Esophagus muscularis mucosa (tissue), 4 donors: ENCODE measurements around the gene DMRTB1. TPM values are rescaled to one million over a fixed set of nuclear protein-coding genes. Genes with fewer than 3 reads are reported as not detected.

Experiments used
- DNase-seq: peaks from one replicate; pipeline ENCODE4 v3.0.0-alpha.2; 2017; ENCODE audit errors: extremely low spot score
- H3K27ac ChIP-seq, 4 donors: fragments of 200-600 bp; sonication (generic); replicated peaks in 1 of 4; 1 replicate in 3 of 4; 2 replicates in 1 of 4; pipeline ENCODE4 v1.5.1; 2016 to 2019; ENCODE audit warnings: mild to moderate bottlenecking in 1 of 4
- H3K27me3 ChIP-seq, 4 donors: fragments of 200-600 bp; sonication (generic); one replicate each; pipeline versions ENCODE4 v1.5.1 to v1.6.0; 2016 to 2019
- H3K36me3 ChIP-seq, 4 donors: fragments of 200-600 bp; sonication (generic); one replicate each; pipeline ENCODE4 v1.5.1; 2016 to 2019
- H3K4me1 ChIP-seq, 4 donors: fragments of 200-600 bp; sonication (generic); one replicate each; pipeline ENCODE4 v1.5.1; 2016 to 2019
- H3K4me3 ChIP-seq, 4 donors: fragments of 200-600 bp; sonication (generic); 1 replicate in 2 of 4; 2 replicates in 2 of 4; pipeline ENCODE4 v1.5.1; 2016 to 2019; ENCODE audit warnings: mild to moderate bottlenecking in 4 of 4, moderate library complexity in 1 of 4
- H3K9me3 ChIP-seq, 4 donors: fragments of 200-600 bp; sonication (generic); 1 replicate in 3 of 4; 2 replicates in 1 of 4; pipeline ENCODE4 v1.5.1; 2016 to 2019
- CTCF ChIP-seq, 3 experiments: fragments of 200-600 bp in 2 of 3; fragments of 450-650 bp in 1 of 3; sonication (generic) in 2 of 3; IDR thresholded peaks; one replicate each; pipeline ENCODE4 v1.5.1; 2017 to 2019; ENCODE audit warnings: antibody characterized with exemption in 3 of 3, mild to moderate bottlenecking in 2 of 3, moderate library complexity in 1 of 3
- EP300 ChIP-seq: sonication (generic); formaldehyde crosslinking; IDR thresholded peaks from one replicate; pipeline ENCODE4 v1.6.1; 2017; ENCODE audit warnings: antibody characterized with exemption
- POLR2A ChIP-seq: fragments of 450-650 bp; IDR thresholded peaks from one replicate; pipeline ENCODE4 v1.6.1; 2017; ENCODE audit warnings: antibody characterized with exemption, moderate library complexity, mild to moderate bottlenecking, low read depth
- POLR2AphosphoS5 ChIP-seq, 2 donors: sonication (generic); formaldehyde crosslinking; IDR thresholded peaks; one replicate each; pipeline ENCODE4 v1.6.1; 2017; ENCODE audit warnings: antibody characterized with exemption in 2 of 2
- WGBS: methylation state at CpG from one replicate; pipeline ENCODE4 v1.1.5; 2018; 5-methylcytosine and 5-hydroxymethylcytosine counted together
- intact Hi-C: fragments of 100-400 bp; cut with DNase I; formaldehyde crosslinking; loops from one replicate; pipeline ENCODE4 v1.15.1; 2023
- total RNA-seq, 4 donors: library from RNA; depleted of rRNA; stranded (reverse); fragments of >200 nt; gene quantifications; one replicate each; pipeline versions ENCODE4 v1.1.0 to v1.2.1, GENCODE V29; 2016

Gene DMRTB1
- total RNA-seq, 4 donors from 2014 or later, result not detected

- no peak for DNase-seq
- no peak for TF ChIP-seq EP300
- no peak for TF ChIP-seq CTCF (IDR thresholded peaks at IDR 0.05)
- no peak for TF ChIP-seq POLR2A
- no peak for TF ChIP-seq POLR2AphosphoS5 (IDR thresholded peaks at IDR 0.05)
- Histone ChIP-seq H3K9me3 (no peaks in the 10 kb centered on the region), H3K4me3 (no peak overlapping the region), H3K4me1 (no peaks in the 10 kb centered on the region), H3K27ac (no peak overlapping the region), H3K36me3 (no peaks in the 10 kb centered on the region), H3K27me3 (peaks cover 0 to 66% (median 0%) of the 10 kb centered on the region in 4 donors)
- intact Hi-C loops, result no loop called here
- WGBS, result 53% methylated on average over 6 of the region's 9 CpGs
Measured at GRCh38 chr1:53498555-53499131, 39.4 kb downstream of the DMRTB1 start.

GRCh38 chr1:53499257-53500203 is 40.3 kb downstream of the DMRTB1 start:
- no peak overlapping the region for H3K27ac ChIP-seq

GRCh38 chr1:53500204-53501064 is 41.2 kb downstream of the DMRTB1 start:
- intact Hi-C loops, result no loop called here
- TF ChIP-seq EP300 (no peak), POLR2AphosphoS5 (IDR thresholded peaks at IDR 0.05) (no peak), POLR2A (no peak), CTCF (IDR thresholded peaks at IDR 0.05) (no peak)

More at GRCh38 chr1:53499257-53500203, 40.3 kb downstream of the DMRTB1 start:
- TF ChIP-seq CTCF (IDR thresholded peaks at IDR 0.05) (no peak), POLR2A (no peak), EP300 (no peak), POLR2AphosphoS5 (IDR thresholded peaks at IDR 0.05) (no peak)
- H3K9me3 ChIP-seq, result no peaks in the 10 kb centered on the region
- DNase-seq, result no peak
- intact Hi-C loops, result no loop called here
- H3K4me3 ChIP-seq, result no peak overlapping the region
- WGBS, result 90% methylated on average over 19 of the region's 20 CpGs
- no peaks in the 10 kb centered on the region for H3K4me1 ChIP-seq
- no peaks in the 10 kb centered on the region for H3K36me3 ChIP-seq
- H3K27me3 ChIP-seq, result peaks cover 0 to 64% (median 0%) of the 10 kb centered on the region in 4 donors

GRCh38 chr1:53501065-53502005 is 42.1 kb downstream of the DMRTB1 start:
- H3K36me3 ChIP-seq, result no peaks in the 10 kb centered on the region
- no peak overlapping the region for H3K27ac ChIP-seq
- no peak overlapping the region for H3K4me3 ChIP-seq
- 65% methylated on average over 17 of the region's 21 CpGs for WGBS
- H3K9me3 ChIP-seq, result no peaks in the 10 kb centered on the region
- intact Hi-C loops, result no loop called here
- TF ChIP-seq CTCF (IDR thresholded peaks at IDR 0.05) (no peak), EP300 (no peak), POLR2AphosphoS5 (IDR thresholded peaks at IDR 0.05) (no peak), POLR2A (no peak)
- H3K27me3 ChIP-seq, result peaks cover 0 to 48% (median 0%) of the 10 kb centered on the region in 4 donors
- H3K4me1 ChIP-seq, result no peaks in the 10 kb centered on the region
- DNase-seq, result no peak

More at GRCh38 chr1:53500204-53501064, 41.2 kb downstream of the DMRTB1 start:
- Histone ChIP-seq H3K4me3 (no peak overlapping the region), H3K27me3 (peaks cover 0 to 55% (median 0%) of the 10 kb centered on the region in 4 donors), H3K9me3 (no peaks in the 10 kb centered on the region), H3K4me1 (no peaks in the 10 kb centered on the region), H3K27ac (no peak overlapping the region), H3K36me3 (no peaks in the 10 kb centered on the region)
- WGBS, result 86% methylated on average over 28 of the region's 34 CpGs
- no peak for DNase-seq
